Tibial nerve (tissue), 4 donors: ENCODE measurements around the gene TMEM106B.

Source experiments
- CTCF ChIP-seq, 5 experiments: fragments of 200-600 bp in 3 of 5; fragments of 450-650 bp in 2 of 5; sonication (generic) in 3 of 5; IDR thresholded peaks; one replicate each; pipeline ENCODE4 v1.5.1; 2016 to 2019; ENCODE audit warnings: antibody characterized with exemption in 5 of 5, mild to moderate bottlenecking in 3 of 5, moderate library complexity in 2 of 5
- EP300 ChIP-seq, 2 donors: sonication (generic); formaldehyde crosslinking; IDR thresholded peaks; one replicate each; pipeline ENCODE4 v1.6.1; 2017; ENCODE audit warnings: antibody characterized with exemption in 2 of 2, mild to moderate bottlenecking in 1 of 2
- POLR2A ChIP-seq, 2 donors: fragments of 450-650 bp; IDR thresholded peaks; one replicate each; pipeline ENCODE4 v1.6.1; 2017; ENCODE audit warnings: antibody characterized with exemption in 2 of 2, mild to moderate bottlenecking in 2 of 2, moderate library complexity in 2 of 2

- peak in 2 of 5 experiments; percentile 15 to 20 for TF ChIP-seq CTCF (IDR thresholded peaks at IDR 0.05)
- TF ChIP-seq POLR2A (IDR thresholded peaks at IDR 0.05) = no peak
- no peak for TF ChIP-seq EP300 (IDR thresholded peaks at IDR 0.05)
Measured at GRCh38 chr7:12244129-12244528, 33.0 kb downstream of the TMEM106B start.
